OCI-LY1 (cell line): Measurements from ENCODE around the gene ABCA13.

ENCODE experiments used
- H2AFZ ChIP-seq: fragments of 200-600 bp; sonication (generic), shearing (Covaris generic); 2 replicates; pipeline ENCODE4 v1.6.0; 2014; ENCODE audit warnings: antibody characterized with exemption, mild to moderate bottlenecking, low read length
- H3F3A ChIP-seq: fragments of 200-600 bp; sonication (generic), shearing (Covaris generic); 2 replicates; pipeline ENCODE4 v1.6.0; 2014; ENCODE audit warnings: mild to moderate bottlenecking, antibody characterized with exemption, low read length, moderate library complexity; ENCODE audit not compliant: insufficient read depth
- H3K27ac ChIP-seq: fragments of 200-600 bp; sonication (generic); 2 replicates; pipeline ENCODE4 v1.5.1; 2014; ENCODE audit warnings: low read length, mixed run types, mild to moderate bottlenecking, low read depth; ENCODE audit not compliant: poor library complexity, severe bottlenecking
- H3K27me3 ChIP-seq: fragments of 200-600 bp; sonication (generic); 2 replicates; pipeline ENCODE4 v1.6.0; 2014; ENCODE audit warnings: antibody characterized with exemption, mild to moderate bottlenecking, low read length, moderate library complexity; ENCODE audit not compliant: insufficient read depth
- H3K36me3 ChIP-seq: fragments of 200-600 bp; sonication (generic); 2 replicates; pipeline ENCODE4 v1.6.1; 2014; ENCODE audit warnings: mild to moderate bottlenecking, antibody characterized with exemption, low read length, moderate library complexity, mixed read lengths; ENCODE audit not compliant: insufficient read depth
- H3K4me1 ChIP-seq: fragments of 200-600 bp; sonication (generic); 2 replicates; pipeline ENCODE4 v1.5.1; 2014; ENCODE audit warnings: mild to moderate bottlenecking, low read length, moderate library complexity; ENCODE audit not compliant: insufficient read depth, severe bottlenecking
- H3K4me2 ChIP-seq: fragments of 200-600 bp; sonication (generic), shearing (Covaris generic); 2 replicates; pipeline ENCODE4 v1.6.1; 2014; ENCODE audit warnings: low read length
- H3K4me3 ChIP-seq: fragments of 200-600 bp; sonication (generic); 2 replicates; pipeline ENCODE4 v1.5.1; 2014; ENCODE audit warnings: low read length, low read depth, mild to moderate bottlenecking, mixed read lengths; ENCODE audit not compliant: poor library complexity, severe bottlenecking
- H3K79me2 ChIP-seq: fragments of 200-600 bp; shearing (Covaris generic); 2 replicates; pipeline ENCODE4 v1.6.1; 2016; ENCODE audit warnings: mixed run types, low read length, mixed read lengths; ENCODE audit not compliant: insufficient read depth
- H3K9ac ChIP-seq: fragments of 200-600 bp; sonication (generic), shearing (Covaris generic); 2 replicates; pipeline ENCODE4 v1.6.1; 2014; ENCODE audit warnings: mild to moderate bottlenecking, low read length, mixed read lengths
- H3K9me2 ChIP-seq: fragments of 200-600 bp; sonication (generic), shearing (Covaris generic); 2 replicates; pipeline ENCODE4 v1.6.1; 2014; ENCODE audit warnings: low read depth, mild to moderate bottlenecking, low read length, mixed read lengths
- H3K9me3 ChIP-seq: fragments of 200-600 bp; shearing (Covaris generic); 2 replicates; pipeline ENCODE4 v1.6.1; 2014; ENCODE audit warnings: low read length, mixed read lengths
- H4K20me1 ChIP-seq: fragments of 200-600 bp; sonication (generic), shearing (Covaris generic); 2 replicates; pipeline ENCODE4 v1.6.0; 2016; ENCODE audit warnings: mild to moderate bottlenecking, low read length; ENCODE audit not compliant: insufficient read depth
- CTCF ChIP-seq: fragments of 200-600 bp; sonication (generic), shearing (Covaris generic); IDR thresholded peaks from 2 replicates; pipeline ENCODE4 v1.5.1; 2017; ENCODE audit warnings: mild to moderate bottlenecking, antibody characterized with exemption, low read length, moderate library complexity, mixed read lengths
- EZH2 ChIP-seq: fragments of 200-600 bp; sonication (generic), shearing (Covaris generic); IDR thresholded peaks from 2 replicates; pipeline ENCODE4 v1.8.0; 2017; ENCODE audit warnings: borderline replicate concordance, mixed run types, mild to moderate bottlenecking, antibody characterized with exemption, low read length, moderate library complexity, mixed read lengths

The ABCA13 gene

GRCh38 chr7:48472640-48473039 lies 301.4 kb downstream of the ABCA13 start:
- Histone ChIP-seq H3K9me3 (no peaks in the 10 kb centered on the region), H2AFZ (no peak overlapping the region), H3K4me1 (no peaks in the 10 kb centered on the region), H3F3A (no peaks in the 10 kb centered on the region), H3K4me3 (no peak overlapping the region), H3K27me3 (no peaks in the 10 kb centered on the region), H4K20me1 (no peaks in the 10 kb centered on the region), H3K79me2 (no peaks in the 10 kb centered on the region), H3K9ac (no peak overlapping the region), H3K9me2 (no peaks in the 10 kb centered on the region), H3K27ac (no peak overlapping the region), H3K4me2 (no peak overlapping the region), H3K36me3 (no peaks in the 10 kb centered on the region)
- no peak for TF ChIP-seq CTCF

GRCh38 chr7:48473205-48473865 lies 302.1 kb downstream of the ABCA13 start:
- Histone ChIP-seq H3K27me3 (no peaks in the 10 kb centered on the region), H3K9me2 (no peaks in the 10 kb centered on the region), H3F3A (no peaks in the 10 kb centered on the region), H3K4me1 (no peaks in the 10 kb centered on the region), H3K9me3 (no peaks in the 10 kb centered on the region), H3K79me2 (no peaks in the 10 kb centered on the region), H2AFZ (no peak overlapping the region), H3K4me2 (no peak overlapping the region), H3K36me3 (no peaks in the 10 kb centered on the region), H3K9ac (no peak overlapping the region), H3K27ac (no peak overlapping the region), H3K4me3 (no peak overlapping the region), H4K20me1 (no peaks in the 10 kb centered on the region)
- TF ChIP-seq EZH2 = no peak
- TF ChIP-seq CTCF = no peak

DNA sequence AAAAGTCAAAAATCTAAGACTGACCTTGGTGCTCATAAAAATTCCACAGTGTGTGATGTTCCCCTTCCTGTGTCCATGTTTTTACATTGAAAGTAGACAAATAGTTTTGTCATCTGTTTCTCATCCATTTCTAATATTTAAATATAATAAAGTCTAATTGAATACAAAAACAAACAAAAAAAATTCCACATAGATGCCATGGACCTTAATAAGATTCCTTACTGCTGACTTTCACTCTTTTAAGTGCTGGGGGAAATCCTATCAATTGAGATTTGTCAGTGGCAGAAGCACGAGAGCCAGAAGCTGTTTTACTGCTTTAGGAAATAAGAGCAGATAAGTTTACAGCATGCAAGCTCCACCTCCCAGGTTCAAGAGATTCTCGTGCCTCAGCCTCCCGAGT lies 310.0 kb downstream of the ABCA13 start:
- Histone ChIP-seq H3K36me3 (no peaks in the 10 kb centered on the region), H3K27ac (no peak overlapping the region), H3K27me3 (no peaks in the 10 kb centered on the region), H3K9ac (no peak overlapping the region), H3K9me2 (no peaks in the 10 kb centered on the region), H3K4me1 (no peaks in the 10 kb centered on the region), H2AFZ (no peak overlapping the region), H3F3A (no peaks in the 10 kb centered on the region), H3K4me2 (no peak overlapping the region), H3K79me2 (no peaks in the 10 kb centered on the region), H3K4me3 (no peak overlapping the region), H3K9me3 (no peaks in the 10 kb centered on the region), H4K20me1 (no peaks in the 10 kb centered on the region)
- TF ChIP-seq CTCF = no peak
- TF ChIP-seq EZH2 = no peak
